ENCODE measurements around the gene NAV3.
"Not testable (repeated sequence)": the region's sequence is repeated elsewhere in the genome, so short reads cannot be mapped to it uniquely, and the experiment has no call there.

Gene NAV3

GRCh38 chr12:78081590-78082314 is 251.1 kb downstream of the NAV3 start:
- DNase-seq, result no peak

- DNase-seq, result no peak
Observed at GRCh38 chr12:78085542-78086182, 255.0 kb downstream of the NAV3 start.

DNA sequence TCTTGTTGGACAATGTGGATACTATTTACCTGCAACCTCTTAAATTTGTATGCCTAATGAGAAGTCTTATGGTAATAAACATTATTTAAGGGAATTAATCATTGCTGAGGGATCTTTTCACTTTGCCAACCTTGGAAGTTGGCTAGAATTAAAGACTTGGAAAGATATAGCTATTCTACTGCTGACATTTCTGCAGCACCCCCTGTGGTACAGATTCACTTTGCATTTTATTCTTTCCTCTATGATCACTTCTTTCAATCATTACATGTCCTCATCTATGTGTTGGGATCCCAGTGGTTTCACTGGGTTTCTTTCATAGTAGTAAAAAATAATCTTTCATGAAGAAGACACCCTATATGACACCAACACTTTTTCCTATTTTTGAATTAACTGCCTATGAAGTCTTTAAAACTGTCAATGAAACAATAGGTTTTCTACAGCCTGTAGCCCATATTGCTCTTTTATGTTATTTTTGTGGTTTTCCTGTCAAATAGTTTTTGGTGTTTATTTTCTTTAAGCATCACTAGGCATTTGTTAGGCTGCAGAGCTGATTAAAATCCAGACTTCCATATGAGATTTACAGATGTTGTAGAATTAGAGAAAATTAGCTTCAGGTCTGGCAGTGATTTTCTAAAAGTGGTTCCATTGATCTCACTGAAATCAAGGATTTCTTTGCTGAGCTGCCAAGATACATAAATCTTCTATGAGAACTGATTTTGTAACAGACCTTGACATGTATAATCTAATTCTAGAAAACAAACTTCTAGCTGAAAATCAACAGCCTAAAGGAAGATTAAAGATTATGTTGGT is 256.1 kb downstream of the NAV3 start:
- no peak for DNase-seq

GRCh38 chr12:78087363-78087675 is 256.6 kb downstream of the NAV3 start:
- no peak for DNase-seq

DNA sequence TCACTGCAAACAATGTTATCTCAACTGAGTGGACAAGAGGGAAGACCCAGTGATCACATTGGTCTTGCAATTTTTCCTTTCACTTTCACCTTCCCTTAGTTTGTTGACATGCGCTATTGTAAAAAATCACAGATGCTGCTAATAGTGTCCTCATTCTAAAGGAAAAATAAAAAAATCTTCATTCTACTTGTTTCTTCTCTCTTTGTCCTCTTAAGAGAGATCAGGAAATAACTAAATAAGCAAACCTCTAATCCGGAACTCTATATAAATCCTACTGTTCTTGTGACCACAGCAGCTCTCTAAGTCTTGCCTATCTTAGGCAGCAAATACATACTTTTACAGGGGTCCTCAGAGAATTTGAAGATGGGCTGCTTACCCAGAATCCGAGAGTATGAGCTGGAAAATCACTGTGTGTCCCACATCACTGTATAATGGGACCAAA is 257.7 kb downstream of the NAV3 start:
- DNase-seq, result no peak

DNA sequence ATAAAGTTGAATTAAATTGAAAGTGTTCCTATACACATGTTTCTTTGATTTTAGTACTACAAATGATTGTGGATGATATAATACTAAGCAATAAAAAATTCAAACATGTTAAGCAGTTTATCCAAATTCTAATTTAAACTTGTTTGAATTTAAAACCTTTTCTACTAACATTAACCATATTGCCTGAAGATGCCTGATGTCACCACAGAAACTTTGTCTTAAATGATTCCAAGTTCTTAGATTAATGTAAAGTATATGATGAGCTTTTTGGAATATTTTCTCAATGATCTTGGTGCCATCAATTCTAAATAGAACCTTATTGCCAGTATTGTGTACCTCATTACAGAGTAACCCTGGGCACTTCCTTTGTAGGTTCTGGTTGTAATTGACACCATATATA is 259.6 kb downstream of the NAV3 start:
- DNase-seq, result no peak

GRCh38 chr12:78095623-78096022 is 264.9 kb downstream of the NAV3 start:
- no peak for DNase-seq

GRCh38 chr12:78096909-78097597 is 266.4 kb downstream of the NAV3 start:
- no peak for DNase-seq

GRCh38 chr12:78099806-78100205 is 269.1 kb downstream of the NAV3 start:
- DNase-seq, result no peak

DNA sequence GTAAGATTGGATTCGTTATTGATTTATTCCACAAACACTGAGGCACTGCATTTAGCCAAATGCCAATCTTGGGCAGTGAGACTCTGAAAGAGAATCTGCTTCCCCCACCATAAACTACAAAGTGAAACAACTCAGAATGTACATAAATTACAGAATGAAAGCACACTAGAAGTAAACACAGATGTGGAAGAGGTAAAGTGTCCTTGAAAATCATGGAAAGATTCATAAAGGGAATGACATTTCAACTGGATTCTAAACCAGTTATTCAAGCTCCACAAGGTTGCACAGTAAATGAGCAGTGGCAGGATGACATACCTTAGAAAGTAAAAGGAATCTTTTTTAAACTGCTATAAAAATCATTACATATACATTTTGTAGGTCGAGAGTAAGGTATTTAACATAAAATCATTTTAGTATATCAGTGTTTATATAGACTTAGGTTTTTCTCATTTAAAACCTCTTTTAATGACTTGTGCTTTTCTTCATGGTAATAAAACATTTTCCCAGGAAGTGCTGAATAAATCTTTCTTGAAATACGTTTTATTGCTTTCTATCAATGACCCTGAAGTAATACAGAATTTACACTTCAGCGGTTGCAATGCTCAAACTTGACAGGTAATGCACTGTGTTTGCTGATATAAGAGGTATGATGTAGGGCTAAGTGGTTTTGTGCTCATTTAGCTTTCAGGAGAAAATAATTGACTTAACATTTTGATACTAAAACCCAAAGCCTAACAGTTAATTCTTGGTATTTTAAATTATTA is 270.6 kb downstream of the NAV3 start:
- no peak for DNase-seq

DNA sequence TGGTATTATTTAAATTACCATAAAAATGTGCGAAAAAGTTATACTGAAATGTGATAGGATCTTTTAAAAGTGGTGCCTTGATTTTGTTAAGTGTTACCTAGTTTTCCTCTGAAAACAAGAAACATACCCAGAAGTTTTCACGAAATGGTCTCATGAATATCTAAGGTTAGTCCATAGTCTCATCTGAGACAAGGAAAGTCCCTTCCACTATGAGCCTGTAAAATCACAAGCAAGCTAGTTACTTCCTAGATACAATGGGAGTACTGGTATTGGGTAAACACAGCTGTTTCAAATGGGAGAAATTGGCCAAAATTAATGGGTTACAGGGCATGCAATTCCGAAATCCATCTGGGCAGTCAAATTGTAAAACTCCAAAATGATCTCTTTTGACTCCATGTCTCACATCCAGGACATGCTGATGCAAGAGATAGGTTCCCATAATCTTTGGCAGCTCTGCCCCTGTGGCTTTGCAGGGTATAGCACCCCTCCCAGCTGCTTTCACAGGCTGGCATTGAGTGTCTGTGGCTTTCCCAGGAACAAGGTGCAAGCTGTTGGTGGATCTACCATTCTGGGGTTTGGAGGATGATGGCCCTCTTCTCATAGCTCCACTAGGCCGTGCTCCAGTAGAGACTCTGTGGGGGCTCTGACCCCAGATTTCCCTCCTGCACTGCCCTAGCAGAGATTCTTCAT is 271.4 kb downstream of the NAV3 start:
- no peak for DNase-seq

DNA sequence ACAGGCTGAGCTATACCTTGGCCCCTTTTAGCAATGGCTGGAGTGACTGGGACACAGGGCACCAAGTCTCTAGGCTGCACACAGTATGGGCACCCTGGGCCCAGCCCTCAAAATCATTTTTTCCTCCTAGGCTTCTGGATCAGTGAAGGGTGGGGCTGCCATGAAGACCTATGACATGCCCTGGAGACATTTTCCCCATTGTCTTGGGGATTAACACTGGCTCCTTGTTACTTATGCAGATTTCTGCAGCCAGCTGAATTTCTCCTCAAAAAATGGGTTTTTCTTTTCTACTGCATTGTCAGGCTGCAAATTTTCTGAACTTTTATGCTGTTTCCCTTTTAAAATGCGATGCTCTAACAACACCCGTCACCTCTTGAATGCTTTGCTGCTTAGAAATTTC is 272.1 kb downstream of the NAV3 start:
- not testable (repeated sequence) for DNase-seq

- peak; percentile 11 for DNase-seq
Observed at GRCh38 chr12:78115889-78116288, 285.2 kb downstream of the NAV3 start.

- no peak for DNase-seq
Observed at GRCh38 chr12:78118036-78118435, 287.3 kb downstream of the NAV3 start.

DNA sequence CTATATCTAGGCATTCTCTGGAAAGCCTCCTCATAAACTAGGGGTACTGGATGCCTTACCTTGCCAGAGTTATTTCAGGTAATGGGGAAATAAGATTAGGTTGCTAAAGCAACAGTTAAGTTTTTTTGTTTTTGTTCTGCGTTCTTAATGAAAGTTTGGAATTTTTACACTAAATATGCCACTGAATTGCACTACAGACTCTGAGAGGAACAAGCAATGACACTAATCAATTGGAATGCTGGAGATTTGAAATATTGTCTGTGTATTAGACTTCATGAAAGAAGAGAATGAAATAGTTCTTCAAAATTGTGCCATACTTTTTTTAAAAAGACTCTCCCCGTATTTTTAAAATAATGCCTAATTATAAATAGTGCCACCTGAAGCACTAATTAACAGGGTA is 287.8 kb downstream of the NAV3 start:
- DNase-seq, result no peak

DNA sequence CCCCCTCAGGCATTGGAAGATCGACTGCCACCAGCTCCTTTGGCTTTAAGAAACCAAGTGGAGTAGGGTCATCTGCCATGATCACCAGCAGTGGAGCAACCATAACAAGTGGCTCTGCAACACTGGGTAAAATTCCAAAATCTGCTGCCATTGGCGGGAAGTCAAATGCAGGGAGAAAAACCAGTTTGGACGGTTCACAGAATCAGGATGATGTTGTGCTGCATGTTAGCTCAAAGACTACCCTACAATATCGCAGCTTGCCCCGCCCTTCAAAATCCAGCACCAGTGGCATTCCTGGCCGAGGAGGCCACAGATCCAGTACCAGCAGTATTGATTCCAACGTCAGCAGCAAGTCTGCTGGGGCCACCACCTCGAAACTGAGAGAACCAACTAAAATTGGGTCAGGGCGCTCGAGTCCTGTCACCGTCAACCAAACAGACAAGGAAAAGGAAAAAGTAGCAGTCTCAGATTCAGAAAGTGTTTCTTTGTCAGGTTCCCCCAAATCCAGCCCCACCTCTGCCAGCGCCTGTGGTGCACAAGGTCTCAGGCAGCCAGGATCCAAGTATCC is 288.7 kb downstream of the NAV3 start:
- no peak for DNase-seq

GRCh38 chr12:78120306-78120705 is 289.6 kb downstream of the NAV3 start:
- no peak for DNase-seq

DNA sequence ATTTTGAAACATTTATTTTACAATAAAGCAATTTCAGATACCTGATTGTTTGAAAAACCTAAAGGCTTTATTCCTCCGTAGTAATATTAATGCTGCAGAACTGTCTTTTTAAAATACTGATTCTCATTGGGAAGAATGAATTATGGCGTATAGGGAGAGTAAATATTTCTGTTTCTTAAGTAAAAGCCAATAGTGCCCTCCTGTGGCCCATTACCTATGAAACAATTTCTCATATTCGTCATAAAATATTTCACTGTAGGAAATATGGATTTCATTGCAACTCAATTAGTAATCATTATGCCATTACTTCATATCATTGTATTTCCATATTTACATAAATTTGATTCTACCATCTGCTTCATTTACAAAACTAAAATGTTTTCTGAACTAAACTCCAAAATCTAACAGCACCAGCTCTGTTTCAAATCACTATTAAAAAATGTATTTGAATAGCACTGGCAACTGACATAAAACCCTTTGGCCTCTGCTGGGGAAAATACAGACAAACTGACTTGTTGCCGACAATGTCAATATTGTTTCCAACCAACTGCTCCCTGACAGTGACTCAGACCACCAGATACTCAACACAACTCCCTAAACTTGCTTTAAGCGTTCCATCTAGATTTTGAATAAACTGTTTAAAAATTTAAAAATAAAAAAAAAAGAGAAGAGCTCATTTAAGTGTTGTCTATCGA is 290.3 kb downstream of the NAV3 start:
- no peak for DNase-seq

- DNase-seq, result no peak
Observed at GRCh38 chr12:78121969-78122610, 291.4 kb downstream of the NAV3 start.

- no peak for DNase-seq
Observed at GRCh38 chr12:78128211-78128610, 297.5 kb downstream of the NAV3 start.

GRCh38 chr12:78143717-78144116 is 313.0 kb downstream of the NAV3 start:
- DNase-seq, result no peak
